Body of pancreas (tissue), 4 donors: Measurements from ENCODE around the gene CCDC137.

Source experiments
- POLR2A ChIP-seq, 3 donors: fragments of 450-650 bp; IDR thresholded peaks; one replicate each; pipeline ENCODE4 v1.6.1; 2016; ENCODE audit warnings: antibody characterized with exemption in 3 of 3, mild to moderate bottlenecking in 2 of 3
- TF ChIP-seq, protein P1 (sequence below), 7 experiments: fragments of 450-650 bp in 4 of 7; fragments of 200-600 bp in 3 of 7; sonication (generic) in 3 of 7; IDR thresholded peaks; one replicate each; pipeline ENCODE4 v1.5.1; 2016 to 2019; ENCODE audit warnings: antibody characterized with exemption in 7 of 7

DNA sequence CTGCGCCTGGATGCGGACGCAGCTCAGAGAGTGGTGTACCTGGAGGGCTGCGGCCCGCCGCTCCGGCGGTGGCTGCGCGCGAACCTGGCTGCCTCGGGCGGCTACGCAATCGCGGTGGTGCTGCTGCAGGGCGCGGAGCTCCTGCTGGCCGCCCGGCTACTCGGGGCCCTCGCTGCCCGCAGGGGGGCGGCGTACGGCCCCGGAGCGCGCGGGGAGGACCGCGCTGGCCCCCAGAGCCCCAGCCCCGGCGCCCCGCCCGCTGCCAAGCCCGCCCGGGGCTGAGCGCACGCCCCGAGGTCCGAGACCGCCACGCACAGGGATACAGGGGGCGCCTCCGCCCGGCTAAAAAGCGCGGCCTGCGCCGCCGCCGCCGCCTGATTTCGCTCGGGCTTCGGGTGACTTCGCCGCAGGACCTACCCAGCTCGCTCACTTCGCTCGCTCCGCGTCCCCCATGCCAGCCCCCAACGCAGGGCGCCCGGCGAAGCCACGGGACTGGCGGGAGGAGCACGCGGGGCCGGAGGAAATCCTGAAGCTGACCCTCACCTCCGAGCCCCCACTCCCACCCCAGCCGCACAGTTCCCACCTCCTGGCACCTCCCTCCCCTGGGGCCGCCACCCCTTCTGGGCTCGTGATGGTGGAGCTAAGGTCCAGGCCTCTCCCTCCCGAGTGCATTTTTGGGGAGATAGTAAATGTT lies 18.4 kb upstream of the CCDC137 start:
- TF ChIP-seq, protein P1, sequence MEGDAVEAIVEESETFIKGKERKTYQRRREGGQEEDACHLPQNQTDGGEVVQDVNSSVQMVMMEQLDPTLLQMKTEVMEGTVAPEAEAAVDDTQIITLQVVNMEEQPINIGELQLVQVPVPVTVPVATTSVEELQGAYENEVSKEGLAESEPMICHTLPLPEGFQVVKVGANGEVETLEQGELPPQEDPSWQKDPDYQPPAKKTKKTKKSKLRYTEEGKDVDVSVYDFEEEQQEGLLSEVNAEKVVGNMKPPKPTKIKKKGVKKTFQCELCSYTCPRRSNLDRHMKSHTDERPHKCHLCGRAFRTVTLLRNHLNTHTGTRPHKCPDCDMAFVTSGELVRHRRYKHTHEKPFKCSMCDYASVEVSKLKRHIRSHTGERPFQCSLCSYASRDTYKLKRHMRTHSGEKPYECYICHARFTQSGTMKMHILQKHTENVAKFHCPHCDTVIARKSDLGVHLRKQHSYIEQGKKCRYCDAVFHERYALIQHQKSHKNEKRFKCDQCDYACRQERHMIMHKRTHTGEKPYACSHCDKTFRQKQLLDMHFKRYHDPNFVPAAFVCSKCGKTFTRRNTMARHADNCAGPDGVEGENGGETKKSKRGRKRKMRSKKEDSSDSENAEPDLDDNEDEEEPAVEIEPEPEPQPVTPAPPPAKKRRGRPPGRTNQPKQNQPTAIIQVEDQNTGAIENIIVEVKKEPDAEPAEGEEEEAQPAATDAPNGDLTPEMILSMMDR (IDR thresholded peaks at IDR 0.05): no peak
- TF ChIP-seq POLR2A (IDR thresholded peaks at IDR 0.05): no peak
